Ovary (tissue), 3 donors: ENCODE measurements around the gene ZNF638.

Source experiments
- POLR2A ChIP-seq: fragments of 450-650 bp; IDR thresholded peaks from one replicate; pipeline ENCODE4 v1.6.1; 2017; ENCODE audit warnings: antibody characterized with exemption, mild to moderate bottlenecking, moderate library complexity
- TF ChIP-seq, protein P1 (sequence below), 3 donors: fragments of 450-650 bp in 2 of 3; fragments of 200-600 bp in 1 of 3; IDR thresholded peaks; one replicate each; pipeline versions ENCODE4 v1.5.1 to v1.8.0; 2016 to 2022; ENCODE audit warnings: antibody characterized with exemption in 3 of 3, mild to moderate bottlenecking in 1 of 3
- donor health status: DM: no; HTN: no; CAD: no.

DNA sequence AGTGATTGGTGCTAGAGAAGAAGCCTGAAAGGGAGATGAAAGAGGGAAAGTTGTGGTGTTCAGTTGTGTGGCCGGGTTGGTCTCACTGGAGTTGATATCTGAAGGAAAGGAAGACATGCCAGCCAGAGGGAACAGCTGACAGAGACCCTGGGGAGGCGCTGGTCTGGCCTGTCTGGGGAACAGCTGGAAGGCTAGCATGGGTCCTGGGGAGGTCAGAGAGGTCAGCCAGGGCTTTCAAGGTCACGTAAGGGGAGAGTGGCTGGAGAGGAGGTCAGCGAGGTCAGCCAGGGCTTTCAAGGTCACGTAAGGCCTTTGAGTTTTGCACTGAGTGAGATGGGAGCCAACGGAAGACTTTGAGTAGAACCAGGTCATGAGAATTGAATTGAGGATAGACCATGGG lies 132.8 kb downstream of the ZNF638 start:
- TF ChIP-seq, protein P1, sequence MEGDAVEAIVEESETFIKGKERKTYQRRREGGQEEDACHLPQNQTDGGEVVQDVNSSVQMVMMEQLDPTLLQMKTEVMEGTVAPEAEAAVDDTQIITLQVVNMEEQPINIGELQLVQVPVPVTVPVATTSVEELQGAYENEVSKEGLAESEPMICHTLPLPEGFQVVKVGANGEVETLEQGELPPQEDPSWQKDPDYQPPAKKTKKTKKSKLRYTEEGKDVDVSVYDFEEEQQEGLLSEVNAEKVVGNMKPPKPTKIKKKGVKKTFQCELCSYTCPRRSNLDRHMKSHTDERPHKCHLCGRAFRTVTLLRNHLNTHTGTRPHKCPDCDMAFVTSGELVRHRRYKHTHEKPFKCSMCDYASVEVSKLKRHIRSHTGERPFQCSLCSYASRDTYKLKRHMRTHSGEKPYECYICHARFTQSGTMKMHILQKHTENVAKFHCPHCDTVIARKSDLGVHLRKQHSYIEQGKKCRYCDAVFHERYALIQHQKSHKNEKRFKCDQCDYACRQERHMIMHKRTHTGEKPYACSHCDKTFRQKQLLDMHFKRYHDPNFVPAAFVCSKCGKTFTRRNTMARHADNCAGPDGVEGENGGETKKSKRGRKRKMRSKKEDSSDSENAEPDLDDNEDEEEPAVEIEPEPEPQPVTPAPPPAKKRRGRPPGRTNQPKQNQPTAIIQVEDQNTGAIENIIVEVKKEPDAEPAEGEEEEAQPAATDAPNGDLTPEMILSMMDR (IDR thresholded peaks at IDR 0.05), result no peak
- TF ChIP-seq POLR2A, result no peak
